ENCODE measurements around the gene SULF2.

- TF ChIP-seq POLR2A (IDR thresholded peaks at IDR 0.05; ENCODE audit: borderline replicate concordance, extremely low read depth, insufficient read depth, insufficient read length), result no peak
- TF ChIP-seq CEBPB (IDR thresholded peaks at IDR 0.05; ENCODE audit: low read depth), result no peak
These were observed 24.9 kb upstream of the SULF2 start for GRCh38 chr20:47810116-47810677.
